ENCODE data around the gene ZBTB16.

DNA sequence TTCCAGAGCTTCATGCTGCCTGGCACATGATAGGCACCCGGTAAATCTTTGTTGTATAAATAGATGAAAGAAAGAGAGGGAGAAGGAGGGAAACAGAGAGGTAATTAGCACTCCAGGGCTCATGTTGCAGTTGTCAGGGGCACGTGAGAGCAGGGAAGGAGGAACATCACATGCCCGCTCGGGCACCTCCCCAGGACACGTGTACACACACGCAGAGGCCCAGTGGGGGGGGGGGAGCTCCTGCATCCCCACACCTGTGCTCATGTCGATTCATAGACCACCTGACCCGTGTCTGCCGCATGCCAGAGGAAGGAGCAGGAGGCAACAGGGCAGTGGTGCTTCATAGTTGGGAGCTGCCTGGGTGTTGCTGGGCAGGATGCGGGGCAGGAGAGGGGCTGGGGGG lies 199.6 kb downstream of the ZBTB16 start:
- TF ChIP-seq, protein P1, sequence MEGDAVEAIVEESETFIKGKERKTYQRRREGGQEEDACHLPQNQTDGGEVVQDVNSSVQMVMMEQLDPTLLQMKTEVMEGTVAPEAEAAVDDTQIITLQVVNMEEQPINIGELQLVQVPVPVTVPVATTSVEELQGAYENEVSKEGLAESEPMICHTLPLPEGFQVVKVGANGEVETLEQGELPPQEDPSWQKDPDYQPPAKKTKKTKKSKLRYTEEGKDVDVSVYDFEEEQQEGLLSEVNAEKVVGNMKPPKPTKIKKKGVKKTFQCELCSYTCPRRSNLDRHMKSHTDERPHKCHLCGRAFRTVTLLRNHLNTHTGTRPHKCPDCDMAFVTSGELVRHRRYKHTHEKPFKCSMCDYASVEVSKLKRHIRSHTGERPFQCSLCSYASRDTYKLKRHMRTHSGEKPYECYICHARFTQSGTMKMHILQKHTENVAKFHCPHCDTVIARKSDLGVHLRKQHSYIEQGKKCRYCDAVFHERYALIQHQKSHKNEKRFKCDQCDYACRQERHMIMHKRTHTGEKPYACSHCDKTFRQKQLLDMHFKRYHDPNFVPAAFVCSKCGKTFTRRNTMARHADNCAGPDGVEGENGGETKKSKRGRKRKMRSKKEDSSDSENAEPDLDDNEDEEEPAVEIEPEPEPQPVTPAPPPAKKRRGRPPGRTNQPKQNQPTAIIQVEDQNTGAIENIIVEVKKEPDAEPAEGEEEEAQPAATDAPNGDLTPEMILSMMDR (IDR thresholded peaks at IDR 0.05; ENCODE audit: borderline replicate concordance, extremely low read depth, low read length, poor library complexity, severe bottlenecking), result no peak
- no peak for TF ChIP-seq EZH2 (IDR thresholded peaks at IDR 0.05; ENCODE audit: borderline replicate concordance, low read depth, low read length, severe bottlenecking)

All from DND-41 (cell line).